GM19238 (cell line): ENCODE measurements around the gene SLC1A5.

Experiments used
- DNase-seq: peaks from one replicate; pipeline ENCODE4 v3.0.0; 2011; ENCODE audit warnings: low spot score; ENCODE audit not compliant: insufficient read length

SLC1A5 gene

DNA sequence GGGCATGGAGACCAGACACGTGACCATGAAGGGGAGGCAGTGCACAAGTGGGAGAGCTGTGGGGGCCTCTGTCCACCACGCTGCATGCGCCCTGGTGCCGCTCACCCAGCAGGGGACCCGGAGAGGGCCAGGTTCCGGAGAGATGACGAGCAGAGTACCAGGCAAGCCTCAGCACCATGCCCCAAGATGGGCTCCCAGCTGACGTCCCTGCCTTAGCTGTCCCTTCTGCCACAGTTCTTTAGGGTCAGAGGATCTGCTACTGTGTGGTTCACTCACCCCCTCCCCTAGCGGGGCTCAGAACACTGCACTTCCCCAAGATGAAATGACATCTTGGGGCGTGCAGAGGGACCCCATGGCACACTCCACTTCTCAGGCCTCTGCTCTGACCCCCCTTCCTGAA, 61.8 kb downstream of the SLC1A5 start:
- no peak for DNase-seq

GRCh38 chr19:46725859-46726393, 62.5 kb downstream of the SLC1A5 start:
- DNase-seq = no peak

DNA sequence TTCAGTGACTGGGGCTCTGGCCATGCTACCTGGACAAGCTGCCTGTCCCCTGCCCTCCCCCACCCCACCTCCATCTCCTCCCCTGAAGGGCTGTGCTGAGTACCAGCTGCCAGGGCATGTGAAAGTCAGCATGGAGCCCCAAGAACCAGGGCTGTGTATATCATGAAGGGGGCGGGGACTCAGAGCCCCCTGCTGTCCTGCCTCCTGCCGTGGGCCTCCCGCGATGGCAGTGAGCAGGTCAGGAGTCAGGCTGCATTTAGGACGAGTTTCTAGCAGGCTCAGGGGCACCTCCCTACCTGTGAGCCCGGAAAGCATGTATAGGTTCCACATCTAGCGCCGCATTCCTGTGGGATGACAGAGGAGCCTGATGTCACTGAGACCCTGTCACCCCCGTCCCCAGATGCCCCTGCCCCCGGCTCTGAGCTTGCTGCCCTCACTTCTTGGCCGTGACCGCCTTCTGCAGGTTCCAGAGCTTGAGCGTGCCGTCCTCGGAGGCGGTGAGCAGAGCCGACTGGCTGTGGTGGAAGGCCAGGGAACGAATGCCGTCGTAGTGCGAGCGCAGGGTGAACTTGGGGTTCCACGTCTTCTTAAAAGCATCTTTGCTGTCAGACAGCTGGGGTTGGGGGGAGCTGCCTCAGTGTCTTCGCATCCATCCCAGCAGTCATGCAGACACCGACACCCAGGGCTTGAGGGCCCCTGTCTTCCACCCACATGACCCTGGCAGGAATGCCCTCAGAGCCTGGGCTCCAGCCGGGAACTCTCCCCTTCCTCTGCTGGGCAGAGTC, 63.2 kb downstream of the SLC1A5 start:
- no peak for DNase-seq
